ENCODE data around the gene AP2A1. TPM values are rescaled to one million over a fixed set of nuclear protein-coding genes. Genes with fewer than 3 reads are reported as not detected.

Gene AP2A1
- total and polyA plus RNA-seq, 9 of the 15 experiments (the other 6 are each of a cell fraction or from before 2014, with no cell fraction given), result 0.55 to 150 (median 31.9) TPM

- no peak for TF ChIP-seq CHD7 (IDR thresholded peaks at IDR 0.05; ENCODE audit: low read depth, low read length)
- no peak for TF ChIP-seq MTA3 (IDR thresholded peaks at IDR 0.05; ENCODE audit: borderline replicate concordance)
- no peak for TF ChIP-seq GTF2F1 (IDR thresholded peaks at IDR 0.05; ENCODE audit: low read depth, low read length)
- no peak for TF ChIP-seq MTA2 (IDR thresholded peaks at IDR 0.05; ENCODE audit: low read depth)
- TF ChIP-seq CC2D1A (IDR thresholded peaks at IDR 0.05), result no peak
- no peak for TF ChIP-seq ZNF436 (CRISPR knock-in tag; IDR thresholded peaks at IDR 0.05)
- TF ChIP-seq RHOXF2B (CRISPR knock-in tag; conservative IDR thresholded peaks at IDR 0.05), result no peak
- TF ChIP-seq ZNF263 (CRISPR knock-in tag; IDR thresholded peaks at IDR 0.05; ENCODE audit: borderline replicate concordance), result no peak
- TF ChIP-seq TCF7 (IDR thresholded peaks at IDR 0.05; ENCODE audit: borderline replicate concordance), result no peak
- TF ChIP-seq ZNF512 (tag; IDR thresholded peaks at IDR 0.05), result no peak
- no peak for TF ChIP-seq ETS1 (conservative IDR thresholded peaks at IDR 0.05; ENCODE audit: control insufficient read depth, low read depth, low read length)
- no peak for TF ChIP-seq ZNF644 (tag; IDR thresholded peaks at IDR 0.05; ENCODE audit: low read depth)
- no peak for TF ChIP-seq RBM17 (IDR thresholded peaks at IDR 0.05; ENCODE audit: borderline replicate concordance, low read depth, low read length)
These were observed 42.5 kb downstream of the AP2A1 start (continued) for GRCh38 chr19:49809160-49809940.
